HG03135 (cell line): Measurements from ENCODE around the gene SLC6A17.

Experiments used
- ATAC-seq: cut with Tn5 transposase; IDR thresholded peaks from one replicate; pipeline ENCODE4 v1.9.1; 2021; ENCODE audit warnings: mild to moderate bottlenecking, moderate library complexity; ENCODE audit not compliant: unreplicated experiment

The SLC6A17 gene

DNA sequence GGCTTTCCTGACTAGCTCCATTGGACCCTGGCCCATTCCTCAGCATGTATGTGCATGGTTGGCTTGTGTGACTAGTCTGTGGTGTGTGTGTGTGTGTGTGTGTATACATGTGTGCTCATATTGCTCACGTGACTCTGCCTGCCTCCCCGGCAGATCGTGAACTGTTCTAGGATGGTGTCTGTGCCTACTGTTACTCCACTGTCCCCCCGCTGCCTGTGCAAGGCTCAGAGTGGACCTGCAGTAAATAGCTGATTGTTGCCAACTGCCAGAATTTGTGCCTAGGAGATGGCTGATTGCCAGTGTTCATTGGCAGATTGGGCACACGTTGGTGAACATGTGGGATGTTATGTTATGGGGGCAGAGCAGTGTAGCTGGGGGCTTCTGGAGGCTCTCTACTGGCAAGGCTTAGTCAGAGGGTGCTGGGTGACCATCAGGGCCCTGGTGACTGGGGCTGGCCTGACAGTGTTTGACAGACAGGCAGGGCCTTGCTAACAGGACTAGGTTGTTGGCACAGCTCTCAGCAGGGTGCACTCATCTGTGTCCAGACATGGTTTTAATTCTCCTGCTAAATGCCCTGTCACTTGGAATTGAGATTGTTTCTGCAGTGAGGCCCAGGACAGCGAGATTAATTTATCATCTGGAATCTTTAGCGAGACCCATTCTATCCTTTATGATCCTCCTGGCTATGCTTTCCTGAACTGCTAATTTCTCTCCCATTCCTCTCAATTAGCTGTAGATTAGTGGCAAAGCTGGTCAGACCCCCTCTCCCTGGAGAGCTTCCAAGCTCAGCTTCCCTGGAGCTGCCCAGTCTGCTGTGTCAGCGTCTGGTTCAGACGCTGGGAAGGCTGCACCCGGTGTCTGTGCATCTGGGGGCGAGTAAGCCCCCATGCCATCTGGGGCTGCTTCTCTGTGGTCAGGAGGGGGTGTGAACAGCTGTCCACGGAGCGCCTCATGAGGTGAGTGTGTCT lies 20.8 kb downstream of the SLC6A17 start:
- ATAC-seq = no peak

DNA sequence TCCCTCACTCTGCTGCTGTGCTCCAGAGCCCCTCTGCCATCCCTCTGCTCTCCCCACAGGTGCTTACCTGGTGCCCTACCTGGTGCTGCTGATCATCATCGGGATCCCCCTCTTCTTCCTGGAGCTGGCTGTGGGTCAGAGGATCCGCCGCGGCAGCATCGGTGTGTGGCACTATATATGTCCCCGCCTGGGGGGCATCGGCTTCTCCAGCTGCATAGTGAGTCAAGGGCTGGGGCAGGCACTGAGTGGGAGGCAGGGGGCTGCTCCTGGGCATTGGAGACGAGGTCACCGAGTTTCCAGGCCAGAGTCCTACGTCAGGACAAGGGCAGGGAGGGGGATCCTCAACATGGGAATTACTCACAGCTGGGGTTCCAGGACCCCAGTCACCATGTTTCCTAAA lies 21.7 kb downstream of the SLC6A17 start:
- no peak for ATAC-seq

DNA sequence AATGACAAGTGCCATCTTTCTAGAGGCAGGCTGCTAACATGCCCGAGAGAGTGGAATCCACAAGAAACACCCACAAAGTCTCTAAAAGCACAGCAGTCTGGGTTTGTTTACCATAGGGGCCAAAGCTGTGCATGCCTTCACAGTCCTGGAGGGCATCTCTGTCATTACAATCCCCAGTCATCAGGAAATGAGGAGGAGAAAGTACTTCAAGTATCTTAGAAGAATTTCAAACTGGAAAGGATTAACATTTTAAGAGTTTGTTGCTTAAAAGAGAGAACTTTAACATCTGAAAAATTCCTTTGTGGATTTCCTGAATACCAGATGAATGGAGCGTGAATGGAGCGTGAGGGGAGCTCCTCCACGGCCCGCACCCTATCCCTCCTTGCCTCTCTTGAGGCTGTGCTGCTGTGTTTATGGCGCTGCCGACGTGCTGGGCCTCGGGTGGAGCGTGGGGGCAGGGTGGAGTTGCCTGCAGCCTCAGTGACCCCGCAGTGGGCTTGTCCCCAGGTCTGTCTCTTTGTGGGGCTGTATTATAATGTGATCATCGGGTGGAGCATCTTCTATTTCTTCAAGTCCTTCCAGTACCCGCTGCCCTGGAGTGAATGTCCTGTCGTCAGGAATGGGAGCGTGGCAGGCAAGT lies 23.3 kb downstream of the SLC6A17 start:
- ATAC-seq = no peak

DNA sequence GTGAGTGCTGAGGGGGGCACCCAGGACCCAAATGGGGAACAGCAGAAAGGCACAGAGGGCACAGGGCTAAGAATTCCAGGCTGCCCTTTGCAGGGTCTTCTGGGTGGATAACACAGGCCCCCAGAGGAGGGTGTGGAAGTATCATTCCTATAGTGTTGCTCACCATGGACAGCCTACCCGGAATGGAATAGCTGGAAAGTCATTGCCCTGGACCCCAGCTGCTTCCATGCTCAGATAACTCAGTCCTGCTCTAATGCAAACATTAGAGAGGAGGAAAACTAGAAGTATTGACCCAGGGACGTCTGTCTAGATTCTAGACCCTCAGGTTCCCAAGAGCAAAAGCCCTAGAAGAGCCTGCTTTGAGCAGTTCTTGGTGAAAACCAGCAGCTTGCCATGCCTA lies 24.7 kb downstream of the SLC6A17 start:
- no peak for ATAC-seq

DNA sequence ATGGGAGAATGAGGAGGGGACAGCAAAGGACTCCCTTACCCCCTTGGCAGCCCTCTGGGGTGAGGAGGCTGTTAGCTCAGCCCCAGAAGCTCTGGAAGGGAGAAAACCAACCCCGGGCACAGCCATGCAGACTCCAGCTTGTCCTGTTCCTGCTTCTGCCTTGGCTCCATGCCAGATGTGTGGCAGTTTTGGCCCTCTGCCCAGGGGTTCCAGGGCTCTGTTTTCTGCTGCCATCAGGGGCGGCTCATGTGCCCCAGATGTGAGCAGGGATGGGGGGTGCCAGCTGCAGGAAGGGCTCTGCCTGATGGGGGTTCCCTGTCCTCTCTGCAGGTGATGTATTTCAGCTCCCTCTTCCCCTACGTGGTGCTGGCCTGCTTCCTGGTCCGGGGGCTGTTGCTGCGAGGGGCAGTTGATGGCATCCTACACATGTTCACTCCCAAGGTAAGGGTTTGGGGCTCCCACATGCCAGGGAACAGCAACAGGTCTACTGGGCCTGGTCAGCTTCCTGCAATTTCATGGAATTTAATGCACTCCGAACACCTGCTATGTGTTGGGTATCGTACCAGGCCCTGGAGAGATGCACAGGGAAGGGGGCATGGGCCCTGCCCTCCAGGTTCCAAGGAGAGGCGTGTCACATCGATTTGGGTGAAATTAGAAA lies 26.1 kb downstream of the SLC6A17 start:
- ATAC-seq = no peak

DNA sequence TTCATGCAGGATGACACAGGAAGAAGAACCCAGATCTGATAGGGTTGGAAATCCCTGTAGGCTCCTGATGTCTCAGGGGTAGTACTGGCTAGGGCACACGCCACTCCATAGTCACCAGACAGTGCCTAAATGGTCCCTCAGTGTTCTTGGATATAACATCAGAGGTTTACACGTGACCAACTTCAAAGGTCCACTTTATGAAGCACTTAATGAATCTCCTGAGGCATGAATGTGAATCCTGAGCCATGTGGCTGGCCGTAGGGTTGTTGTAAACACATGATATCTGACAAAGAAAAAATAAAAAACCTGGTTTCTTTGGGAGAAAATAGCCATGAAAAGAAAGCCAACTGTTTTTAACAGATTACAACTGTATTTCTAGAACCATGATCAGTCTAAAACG lies 27.5 kb downstream of the SLC6A17 start:
- ATAC-seq = no peak

DNA sequence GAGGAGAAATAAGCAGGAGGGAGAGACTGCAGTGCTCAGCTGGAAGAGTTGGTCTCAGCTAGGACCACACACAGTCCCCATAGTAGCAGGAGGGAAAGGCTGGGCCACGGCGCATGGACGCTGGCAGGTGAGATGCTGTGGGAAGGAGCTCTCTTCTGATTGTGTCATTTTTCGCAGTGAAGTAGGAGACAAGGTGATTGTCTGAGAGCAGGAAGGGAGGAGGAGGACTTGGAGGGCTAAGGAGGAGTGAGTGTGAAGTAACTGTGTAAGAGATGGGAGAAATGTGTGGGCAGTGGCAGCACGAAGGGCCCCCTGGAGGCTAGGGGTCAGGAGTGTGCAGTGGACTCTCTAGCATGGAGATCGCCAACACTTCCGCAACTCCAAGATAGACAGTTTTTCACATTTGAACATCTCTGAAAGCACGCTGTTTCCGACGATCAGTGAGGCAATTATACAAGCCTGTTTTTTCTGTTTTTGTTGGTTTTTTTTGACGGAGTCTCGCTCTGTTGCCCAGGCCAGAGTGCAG lies 33.4 kb downstream of the SLC6A17 start:
- no peak for ATAC-seq

DNA sequence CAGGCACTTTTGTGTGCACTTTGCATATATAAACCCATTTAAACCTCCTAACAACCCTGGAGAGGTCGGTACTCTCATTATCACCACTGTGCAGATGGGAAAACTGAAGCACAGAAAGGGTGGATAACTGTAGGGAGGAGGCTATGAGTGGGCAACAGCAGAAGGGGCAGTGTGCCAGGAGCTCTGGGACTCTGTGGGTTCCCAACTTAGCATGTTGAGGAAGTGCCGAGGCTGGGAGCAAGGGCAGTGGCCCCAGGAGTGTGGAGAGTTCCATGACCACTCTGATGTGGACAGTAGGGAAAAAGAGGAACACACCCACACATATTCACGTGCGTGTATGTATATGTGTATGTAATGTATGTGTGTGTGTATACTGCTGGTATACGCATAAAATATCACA lies 34.2 kb downstream of the SLC6A17 start:
- no peak for ATAC-seq

DNA sequence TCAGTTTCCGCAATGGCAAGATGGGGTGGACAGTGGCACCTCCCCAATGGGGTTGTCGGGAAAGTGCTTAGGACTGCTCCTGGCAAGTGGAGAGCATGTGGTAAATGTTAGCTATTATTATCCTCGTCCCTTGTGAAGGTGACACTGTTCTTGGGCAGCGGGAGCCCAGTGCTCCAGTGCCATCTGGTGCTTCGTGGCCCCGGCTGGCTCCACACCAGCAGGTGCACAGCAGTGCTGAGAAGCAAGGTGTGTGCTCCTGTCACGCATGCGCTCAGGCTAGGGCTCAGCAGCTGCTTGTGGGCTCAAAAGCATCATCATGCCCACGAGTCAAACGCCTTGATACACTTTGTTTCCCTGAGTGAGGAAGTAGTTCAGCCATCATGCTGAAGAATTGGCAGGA lies 34.9 kb downstream of the SLC6A17 start:
- no peak for ATAC-seq

DNA sequence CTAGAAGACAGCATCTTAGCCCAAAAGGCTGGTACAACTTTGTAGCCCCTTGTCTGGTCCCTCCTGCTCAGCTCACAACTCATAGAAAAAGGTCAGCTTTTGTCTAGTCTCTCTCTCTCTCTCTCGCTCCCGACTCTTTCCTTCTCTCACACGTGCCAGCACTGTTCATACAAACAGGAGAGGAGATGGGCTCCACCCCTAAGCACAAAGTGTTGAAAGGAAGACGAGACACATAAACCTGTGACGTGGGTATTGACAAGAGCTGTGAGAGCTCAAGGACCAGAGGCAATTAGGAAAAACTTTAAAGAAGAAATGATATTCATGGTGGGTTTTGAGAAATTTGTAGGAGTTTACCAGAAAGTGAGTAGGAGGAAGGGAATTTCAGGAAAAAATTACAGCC lies 36.3 kb downstream of the SLC6A17 start:
- ATAC-seq = no peak

DNA sequence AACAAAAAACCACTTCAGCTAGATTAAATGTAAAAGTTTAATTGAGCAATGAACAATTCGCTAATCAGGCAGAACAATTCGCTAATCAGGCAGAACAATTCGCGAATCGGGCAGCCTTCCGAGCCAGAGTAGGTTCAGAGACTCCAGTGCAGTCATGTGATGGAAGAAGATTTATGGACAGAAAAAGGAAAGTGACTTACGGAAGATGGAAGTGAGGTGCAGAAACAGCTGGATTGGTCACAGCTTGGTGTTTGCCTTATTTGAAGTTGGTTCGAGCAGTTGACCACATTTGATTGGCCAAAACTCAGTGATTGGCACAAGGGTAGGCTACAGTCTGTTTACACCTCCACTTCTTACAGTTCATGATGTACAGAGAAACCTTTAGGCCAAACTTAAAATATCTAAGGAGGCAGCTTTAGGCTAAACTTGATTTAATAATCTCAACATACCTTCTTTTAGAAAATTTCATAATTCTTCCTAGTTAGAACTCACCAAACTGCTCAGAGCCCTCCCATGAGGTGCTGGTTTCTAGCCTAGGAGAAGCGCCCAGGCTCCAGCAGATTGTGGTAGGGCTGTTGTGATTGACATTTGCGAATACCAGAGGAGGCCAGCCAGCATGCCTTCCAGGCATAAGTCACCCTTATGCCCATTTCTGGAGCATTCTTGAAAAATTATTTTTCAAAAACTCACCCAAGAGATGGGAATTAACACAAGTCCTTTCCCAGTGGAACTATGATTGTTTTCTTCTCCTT lies 37.0 kb downstream of the SLC6A17 start:
- ATAC-seq = no peak

DNA sequence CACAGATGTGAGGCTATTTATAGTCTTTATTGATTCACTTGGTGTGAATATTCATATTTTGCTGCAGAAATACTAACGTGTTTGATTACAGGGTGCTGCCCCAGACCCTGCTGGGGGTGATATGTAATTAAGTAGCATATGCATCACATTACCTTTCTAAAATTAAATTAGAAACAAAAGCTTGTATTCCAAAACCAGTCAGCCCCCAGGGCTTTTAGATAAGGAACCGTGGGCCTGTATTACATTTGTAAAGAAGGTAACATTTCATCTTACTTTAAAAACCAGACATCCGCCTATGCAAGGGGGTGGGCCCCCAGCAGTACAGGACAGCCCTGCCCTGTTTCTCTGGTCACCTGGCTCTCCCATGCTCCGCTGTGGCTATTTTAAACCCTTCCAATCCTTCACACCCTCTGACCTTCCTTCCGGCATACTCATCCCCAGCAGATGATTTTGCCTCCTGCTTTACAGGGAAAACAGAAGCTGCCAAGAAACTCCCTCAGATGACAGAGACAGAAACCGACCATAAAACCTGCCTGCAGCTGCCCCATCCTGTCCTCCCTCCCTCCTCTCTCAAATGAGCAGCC lies 37.8 kb downstream of the SLC6A17 start:
- ATAC-seq = no peak

DNA sequence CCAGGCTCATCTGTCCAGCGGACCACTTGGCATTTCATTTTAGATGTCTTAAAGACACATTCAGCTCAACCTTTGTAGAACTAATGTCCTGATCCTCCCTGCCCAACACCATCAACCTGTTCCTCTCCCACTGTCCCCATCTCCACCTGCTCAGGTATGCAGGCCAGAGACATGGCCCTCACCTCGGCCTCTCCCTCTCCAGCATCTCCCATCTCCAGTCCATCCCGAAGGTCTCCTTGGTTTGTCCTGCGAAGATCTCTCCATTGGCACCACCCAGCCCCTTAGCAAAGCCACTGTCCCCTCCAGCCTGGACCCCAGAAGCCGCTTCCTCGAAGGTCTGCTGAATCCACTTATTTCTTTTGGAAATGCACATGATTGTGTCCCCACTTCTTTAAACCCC lies 38.9 kb downstream of the SLC6A17 start:
- no peak for ATAC-seq

DNA sequence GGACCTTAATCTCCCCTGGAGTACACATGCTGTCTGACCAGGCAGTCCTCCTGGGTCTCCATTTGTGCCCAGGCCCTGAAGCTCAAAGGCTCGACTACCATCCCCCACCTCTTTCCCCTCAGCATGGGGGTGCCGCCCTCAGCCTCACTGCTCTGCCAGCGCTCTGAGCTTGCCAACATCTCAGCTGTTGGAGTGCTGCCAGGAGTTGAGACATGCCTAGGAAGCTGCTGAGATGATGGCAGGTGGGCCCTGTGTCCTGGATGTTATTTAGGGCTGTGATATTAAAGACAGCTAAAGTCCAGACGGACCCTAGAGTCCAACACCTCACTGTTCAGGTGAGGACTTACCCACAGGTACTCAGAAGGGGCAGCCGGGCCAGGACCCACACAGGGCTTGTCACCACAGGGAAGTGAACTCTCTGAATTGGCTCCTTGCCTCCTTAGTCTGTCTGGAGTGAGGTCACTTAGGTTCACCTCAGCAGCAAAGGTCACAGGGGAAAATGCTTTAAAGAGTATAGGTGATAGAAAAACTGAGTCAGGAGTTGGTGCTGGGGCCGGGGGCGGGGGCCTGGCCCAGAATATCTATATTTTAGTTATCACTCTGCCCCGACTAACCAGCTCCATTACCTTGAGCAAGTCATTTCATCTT lies 40.1 kb downstream of the SLC6A17 start:
- ATAC-seq = no peak

DNA sequence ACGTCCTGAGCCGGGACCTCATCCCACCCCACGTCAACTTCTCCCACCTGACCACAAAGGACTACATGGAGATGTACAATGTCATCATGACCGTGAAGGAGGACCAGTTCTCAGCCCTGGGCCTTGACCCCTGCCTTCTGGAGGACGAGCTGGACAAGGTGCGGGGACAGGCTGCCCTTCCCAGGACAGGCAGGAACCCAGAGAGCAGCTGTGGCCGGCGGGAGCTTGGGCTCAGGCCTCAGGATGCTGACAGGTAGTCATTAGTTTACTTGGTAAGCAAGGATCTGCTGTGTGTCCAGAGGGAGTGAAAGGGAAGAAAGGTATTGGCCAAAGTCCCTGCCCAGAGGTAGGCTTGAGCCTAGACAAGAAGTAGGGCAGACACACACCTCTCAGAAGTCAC lies 42.2 kb downstream of the SLC6A17 start:
- no peak for ATAC-seq

DNA sequence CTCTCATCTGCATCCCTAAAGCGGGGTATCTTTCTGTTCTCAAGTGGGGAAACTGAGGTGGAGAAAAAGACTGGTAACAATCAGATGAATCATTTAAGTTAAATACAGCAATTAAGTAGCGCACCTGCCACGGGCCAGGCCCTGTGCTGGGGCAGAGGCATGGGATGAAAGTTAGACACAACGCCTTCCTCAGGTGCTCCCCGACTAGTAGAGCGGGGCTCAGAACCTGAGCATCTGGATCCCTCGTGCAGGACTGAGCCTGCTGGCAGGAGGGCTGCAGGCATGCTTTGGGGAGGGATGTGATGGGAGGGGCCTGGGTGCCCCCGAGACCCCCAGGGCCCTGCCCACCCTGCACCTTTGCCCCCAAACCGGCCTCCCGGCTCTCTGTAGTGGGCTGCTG lies 44.9 kb downstream of the SLC6A17 start:
- ATAC-seq = no peak

DNA sequence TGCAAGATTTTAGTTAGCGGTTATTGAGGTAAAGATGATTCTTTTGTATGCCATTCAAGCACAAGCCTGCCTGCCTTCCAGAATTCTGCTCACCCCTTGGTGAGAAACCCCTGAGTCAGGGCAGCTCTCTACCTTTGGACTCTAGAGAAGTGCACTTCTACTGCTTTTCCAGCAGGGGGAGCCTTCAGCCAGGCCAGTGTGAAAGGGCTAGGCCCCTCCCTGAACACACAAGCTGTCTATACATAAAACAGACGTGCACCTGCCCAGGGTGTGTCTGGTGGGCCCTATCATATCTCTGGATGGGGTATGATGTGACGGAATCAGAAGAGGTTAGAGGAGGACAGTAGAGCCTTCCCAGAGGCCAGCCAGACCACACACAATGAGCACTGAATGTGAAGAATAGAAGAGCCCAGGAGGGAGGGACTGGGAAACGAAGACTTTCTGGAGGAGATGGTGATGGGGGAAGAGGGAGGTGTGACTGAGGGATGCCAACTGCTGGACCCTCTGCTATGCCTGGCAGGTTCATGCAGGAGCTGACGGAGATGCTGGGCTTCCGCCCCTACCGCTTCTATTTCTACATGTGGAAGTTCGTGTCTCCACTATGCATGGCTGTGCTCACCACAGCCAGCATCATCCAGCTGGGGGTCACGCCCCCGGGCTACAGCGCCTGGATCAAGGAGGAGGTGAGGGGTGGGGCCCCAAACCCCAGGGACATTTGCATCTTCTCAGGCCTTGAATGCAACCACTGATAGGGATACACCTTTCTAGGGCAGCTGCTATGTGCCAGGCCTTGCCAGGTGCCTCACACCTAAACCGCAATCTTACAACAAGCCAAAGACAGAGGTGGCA lies 46.8 kb downstream of the SLC6A17 start:
- ATAC-seq = no peak

DNA sequence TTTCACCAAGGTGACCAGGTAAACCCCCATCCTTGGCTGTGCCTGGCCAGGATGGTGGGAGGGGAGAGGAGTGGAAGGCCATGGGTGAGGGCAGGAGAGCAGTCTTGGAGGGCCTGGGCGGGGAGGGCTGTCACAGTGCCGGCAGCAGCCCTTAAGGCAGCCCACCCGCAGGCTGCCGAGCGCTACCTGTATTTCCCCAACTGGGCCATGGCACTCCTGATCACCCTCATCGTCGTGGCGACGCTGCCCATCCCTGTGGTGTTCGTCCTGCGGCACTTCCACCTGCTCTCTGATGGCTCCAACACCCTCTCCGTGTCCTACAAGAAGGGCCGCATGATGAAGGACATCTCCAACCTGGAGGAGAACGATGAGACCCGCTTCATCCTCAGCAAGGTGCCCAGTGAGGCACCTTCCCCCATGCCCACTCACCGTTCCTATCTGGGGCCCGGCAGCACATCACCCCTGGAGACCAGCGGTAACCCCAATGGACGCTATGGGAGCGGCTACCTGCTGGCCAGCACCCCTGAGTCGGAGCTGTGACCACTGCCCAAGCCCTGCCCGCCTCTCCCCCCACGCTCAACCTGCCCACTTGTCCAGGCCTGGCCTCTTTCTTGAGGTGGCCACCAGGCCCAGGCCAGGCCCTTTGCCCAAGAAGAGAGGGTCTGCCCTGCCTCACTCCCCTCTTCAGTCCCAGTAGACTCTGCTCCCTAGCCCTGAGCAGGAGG lies 47.8 kb downstream of the SLC6A17 start:
- no peak for ATAC-seq
